ENCODE results near the gene CTU2. TPM values are rescaled to one million over a fixed set of nuclear protein-coding genes. Genes with fewer than 3 reads are reported as not detected.

Gene CTU2
- total and polyA plus RNA-seq, 7 experiments from 2014 or later: 13.0 to 43.3 (median 26.1) TPM

GRCh38 chr16:88721815-88722755, 15.8 kb downstream of the CTU2 start:
- Histone ChIP-seq H3K27ac (ENCODE audit: low read depth, low read length) (no peak overlapping the region), H3K36me3 (ENCODE audit: control insufficient read depth in 2 of 3, insufficient read depth in 3 of 3, low read length in 3 of 3) (peaks cover 7 to 98% (median 7%) of the 10 kb centered on the region in 3 experiments), H3K27me3 (ENCODE audit: control insufficient read depth in 2 of 2, insufficient read depth in 2 of 2, low read length in 2 of 2) (no peaks in the 10 kb centered on the region), H3K4me3 (ENCODE audit: low read length) (no peak overlapping the region), H3K9me3 (ENCODE audit: control insufficient read depth in 2 of 3, low read length in 3 of 3) (no peaks in the 10 kb centered on the region), H3K4me1 (ENCODE audit: control insufficient read depth in 2 of 2, insufficient read depth in 2 of 2, low read length in 2 of 2) (no peaks in the 10 kb centered on the region)
- no peak overlapping the region for H3K4me3 Mint-ChIP-seq
- H3K27ac Mint-ChIP-seq: no peak overlapping the region
- peaks cover 0 to 15% (median 6%) of the 10 kb centered on the region in 5 donors for H3K36me3 Mint-ChIP-seq
- ChIA-PET POLR2A (interaction anchor here (0.6 kb wide), 1 partner anchor 59 kb away, joined by 3 read pairs; the partner anchor contains the start of gene MVD), CTCF (no interaction called here)
- ATAC-seq (no peak), DNase-seq (no peak)
- intact Hi-C loops (cut with micrococcal nuclease): no loop called here
- no peaks in the 10 kb centered on the region for H3K4me1 Mint-ChIP-seq
- no peaks in the 10 kb centered on the region for H3K27me3 Mint-ChIP-seq
- no peaks in the 10 kb centered on the region for H3K9me3 Mint-ChIP-seq

GRCh38 chr16:88722784-88723506, 16.6 kb downstream of the CTU2 start:
- Mint-ChIP-seq H3K4me3 (no peak overlapping the region), H3K27me3 (no peaks in the 10 kb centered on the region), H3K4me1 (no peaks in the 10 kb centered on the region), H3K9me3 (no peaks in the 10 kb centered on the region), H3K27ac (no peak overlapping the region), H3K36me3 (peaks cover 0 to 12% (median 2%) of the 10 kb centered on the region in 5 donors)
- Histone ChIP-seq H3K4me3 (ENCODE audit: low read length) (no peak overlapping the region), H3K9me3 (ENCODE audit: control insufficient read depth in 2 of 3, low read length in 3 of 3) (no peaks in the 10 kb centered on the region), H3K27me3 (ENCODE audit: control insufficient read depth in 2 of 2, insufficient read depth in 2 of 2, low read length in 2 of 2) (no peaks in the 10 kb centered on the region), H3K36me3 (ENCODE audit: control insufficient read depth in 2 of 3, insufficient read depth in 3 of 3, low read length in 3 of 3) (peaks cover 0 to 94% (median 7%) of the 10 kb centered on the region in 3 experiments), H3K27ac (ENCODE audit: low read depth, low read length) (no peak overlapping the region), H3K4me1 (ENCODE audit: control insufficient read depth in 2 of 2, insufficient read depth in 2 of 2, low read length in 2 of 2) (no peaks in the 10 kb centered on the region)
- ATAC-seq (no peak), DNase-seq (no peak)
- POLR2A ChIA-PET: interaction anchor here (0.6 kb wide), 1 partner anchor 60 kb away, joined by 3 read pairs; the partner anchor contains the start of gene MVD
- intact Hi-C loops (cut with micrococcal nuclease): no loop called here
- CTCF ChIA-PET: no interaction called here

- Mint-ChIP-seq H3K9me3 (no peaks in the 10 kb centered on the region), H3K4me1 (no peaks in the 10 kb centered on the region), H3K36me3 (peaks cover 0 to 9% (median 2%) of the 10 kb centered on the region in 5 donors), H3K27ac (peak overlapping the region in 1 of 9 donors; percentile 76), H3K4me3 (no peak overlapping the region), H3K27me3 (no peaks in the 10 kb centered on the region)
- ChIA-PET CTCF (no interaction called here), POLR2A (no interaction called here)
- Histone ChIP-seq H3K9me3 (ENCODE audit: control insufficient read depth in 2 of 3, low read length in 3 of 3) (no peaks in the 10 kb centered on the region), H3K27ac (ENCODE audit: low read depth, low read length) (no peak overlapping the region), H3K4me1 (ENCODE audit: control insufficient read depth in 2 of 2, insufficient read depth in 2 of 2, low read length in 2 of 2) (no peaks in the 10 kb centered on the region), H3K4me3 (ENCODE audit: low read length) (no peak overlapping the region), H3K27me3 (ENCODE audit: control insufficient read depth in 2 of 2, insufficient read depth in 2 of 2, low read length in 2 of 2) (no peaks in the 10 kb centered on the region), H3K36me3 (ENCODE audit: control insufficient read depth in 2 of 3, insufficient read depth in 3 of 3, low read length in 3 of 3) (peaks cover 0 to 89% (median 7%) of the 10 kb centered on the region in 3 experiments)
- ATAC-seq (no peak), DNase-seq (no peak)
- intact Hi-C loops (cut with micrococcal nuclease): no loop called here
Observed at GRCh38 chr16:88723507-88723887, 17.2 kb downstream of the CTU2 start.

- Mint-ChIP-seq H3K9me3 (no peaks in the 10 kb centered on the region), H3K4me3 (no peak overlapping the region), H3K4me1 (no peaks in the 10 kb centered on the region), H3K36me3 (peaks cover 0 to 9% (median 2%) of the 10 kb centered on the region in 5 donors), H3K27ac (peak overlapping the region in 1 of 9 donors; percentile 76), H3K27me3 (no peaks in the 10 kb centered on the region)
- H3K4me1 ChIP-seq (ENCODE audit: control insufficient read depth in 2 of 2, insufficient read depth in 2 of 2, low read length in 2 of 2): no peaks in the 10 kb centered on the region
- no peak overlapping the region for H3K4me3 ChIP-seq (ENCODE audit: low read length)
- no peaks in the 10 kb centered on the region for H3K27me3 ChIP-seq (ENCODE audit: control insufficient read depth in 2 of 2, insufficient read depth in 2 of 2, low read length in 2 of 2)
- no peak overlapping the region for H3K27ac ChIP-seq (ENCODE audit: low read depth, low read length)
- ATAC-seq: no peak
- POLR2A ChIA-PET: no interaction called here
- no peaks in the 10 kb centered on the region for H3K9me3 ChIP-seq (ENCODE audit: control insufficient read depth in 2 of 3, low read length in 3 of 3)
- intact Hi-C loops (cut with micrococcal nuclease): no loop called here
- CTCF ChIA-PET: no interaction called here
- peaks cover 0 to 85% (median 7%) of the 10 kb centered on the region in 3 experiments for H3K36me3 ChIP-seq (ENCODE audit: control insufficient read depth in 2 of 3, insufficient read depth in 3 of 3, low read length in 3 of 3)
- no peak for DNase-seq
Observed at GRCh38 chr16:88723911-88724310, 17.6 kb downstream of the CTU2 start.

- Mint-ChIP-seq H3K36me3 (peaks cover 0 to 9% (median 2%) of the 10 kb centered on the region in 5 donors), H3K9me3 (no peaks in the 10 kb centered on the region), H3K27ac (peak overlapping the region in 1 of 9 donors; percentile 14), H3K27me3 (no peaks in the 10 kb centered on the region), H3K4me3 (no peak overlapping the region), H3K4me1 (peaks cover 0 to 2% (median 0%) of the 10 kb centered on the region in 7 donors)
- H3K36me3 ChIP-seq (ENCODE audit: control insufficient read depth in 2 of 3, insufficient read depth in 3 of 3, low read length in 3 of 3): peaks cover 0 to 77% (median 7%) of the 10 kb centered on the region in 3 experiments
- no peaks in the 10 kb centered on the region for H3K27me3 ChIP-seq (ENCODE audit: control insufficient read depth in 2 of 2, insufficient read depth in 2 of 2, low read length in 2 of 2)
- DNase-seq: no peak
- ChIA-PET POLR2A (no interaction called here), CTCF (no interaction called here)
- H3K9me3 ChIP-seq (ENCODE audit: control insufficient read depth in 2 of 3, low read length in 3 of 3): no peaks in the 10 kb centered on the region
- no peak overlapping the region for H3K4me3 ChIP-seq (ENCODE audit: low read length)
- H3K27ac ChIP-seq (ENCODE audit: low read depth, low read length): no peak overlapping the region
- no peak for ATAC-seq
- intact Hi-C loops (cut with micrococcal nuclease): no loop called here
- H3K4me1 ChIP-seq (ENCODE audit: control insufficient read depth in 2 of 2, insufficient read depth in 2 of 2, low read length in 2 of 2): no peaks in the 10 kb centered on the region
Observed at GRCh38 chr16:88724855-88725555, 18.7 kb downstream of the CTU2 start.

- Histone ChIP-seq H3K9me3 (ENCODE audit: control insufficient read depth in 2 of 3, low read length in 3 of 3) (no peaks in the 10 kb centered on the region), H3K27me3 (ENCODE audit: control insufficient read depth in 2 of 2, insufficient read depth in 2 of 2, low read length in 2 of 2) (no peaks in the 10 kb centered on the region), H3K36me3 (ENCODE audit: control insufficient read depth in 2 of 3, insufficient read depth in 3 of 3, low read length in 3 of 3) (peaks cover 0 to 73% (median 7%) of the 10 kb centered on the region in 3 experiments), H3K4me3 (ENCODE audit: low read length) (no peak overlapping the region), H3K4me1 (ENCODE audit: control insufficient read depth in 2 of 2, insufficient read depth in 2 of 2, low read length in 2 of 2) (no peaks in the 10 kb centered on the region), H3K27ac (ENCODE audit: low read depth, low read length) (no peak overlapping the region)
- no peak overlapping the region for H3K4me3 Mint-ChIP-seq
- intact Hi-C loops (cut with micrococcal nuclease): no loop called here
- peaks cover 0 to 2% (median 0%) of the 10 kb centered on the region in 7 donors for H3K4me1 Mint-ChIP-seq
- peaks cover 0 to 7% (median 0%) of the 10 kb centered on the region in 5 donors for H3K36me3 Mint-ChIP-seq
- DNase-seq (no peak), ATAC-seq (no peak)
- ChIA-PET CTCF (no interaction called here), POLR2A (no interaction called here)
- no peaks in the 10 kb centered on the region for H3K9me3 Mint-ChIP-seq
- H3K27me3 Mint-ChIP-seq: no peaks in the 10 kb centered on the region
- no peak overlapping the region for H3K27ac Mint-ChIP-seq
Observed at GRCh38 chr16:88725609-88726407, 19.5 kb downstream of the CTU2 start.

Measured in naive thymus-derived CD4-positive, alpha-beta T cell (primary cell).